Activated CD4-positive, alpha-beta T cell treated with anti-CD3 and anti-CD28 coated beads, Interleukin-2, amount 50 U/mL, for 4 hours (primary cell): ENCODE results near the gene MARCHF3.
"Not testable (repeated sequence)": the region's sequence is repeated elsewhere in the genome, so short reads cannot be mapped to it uniquely, and the experiment has no call there.

Source experiments
- DNase-seq, 2 experiments: peaks; one replicate each; pipeline ENCODE4 v3.0.0-alpha.2; 2020

Gene MARCHF3

DNA sequence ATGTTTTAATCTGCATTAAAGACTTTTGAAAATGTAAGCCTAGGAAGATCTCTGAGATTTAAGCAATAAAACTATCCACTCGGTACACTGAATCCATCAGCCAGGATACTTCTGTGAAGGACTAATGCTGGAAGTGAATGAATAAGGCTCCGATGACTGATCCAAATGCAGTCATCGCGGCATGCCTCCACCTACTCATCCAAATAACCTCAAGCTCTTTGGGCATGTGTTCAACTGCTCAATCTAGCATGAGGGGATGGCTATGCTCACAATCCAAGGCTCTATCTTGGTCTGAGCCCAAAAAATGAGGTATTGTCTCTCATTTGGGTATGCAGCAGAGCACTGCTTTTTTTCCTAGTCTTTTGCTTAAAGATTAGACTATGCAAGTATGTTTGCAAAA is 19.2 kb downstream of the MARCHF3 start:
- DNase-seq = no peak

DNA sequence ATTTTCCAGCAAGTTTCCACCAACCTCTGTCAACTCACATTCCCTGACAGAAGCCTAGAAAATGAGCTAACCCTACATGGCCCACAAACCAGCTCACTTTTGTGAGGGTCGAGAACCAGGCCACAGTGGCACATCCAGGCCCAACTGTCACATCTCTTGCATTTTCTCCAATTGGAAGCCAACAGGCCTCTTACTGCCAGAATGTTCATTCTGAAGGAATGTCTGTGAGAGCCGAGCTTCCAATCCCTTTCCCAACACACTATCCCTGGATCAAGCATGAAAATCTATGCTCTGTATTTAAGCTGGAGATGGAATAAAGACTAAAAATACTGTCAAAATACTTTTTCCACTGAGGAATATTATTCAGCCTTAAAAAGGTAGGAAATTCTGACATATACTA is 20.0 kb downstream of the MARCHF3 start:
- no peak for DNase-seq

DNA sequence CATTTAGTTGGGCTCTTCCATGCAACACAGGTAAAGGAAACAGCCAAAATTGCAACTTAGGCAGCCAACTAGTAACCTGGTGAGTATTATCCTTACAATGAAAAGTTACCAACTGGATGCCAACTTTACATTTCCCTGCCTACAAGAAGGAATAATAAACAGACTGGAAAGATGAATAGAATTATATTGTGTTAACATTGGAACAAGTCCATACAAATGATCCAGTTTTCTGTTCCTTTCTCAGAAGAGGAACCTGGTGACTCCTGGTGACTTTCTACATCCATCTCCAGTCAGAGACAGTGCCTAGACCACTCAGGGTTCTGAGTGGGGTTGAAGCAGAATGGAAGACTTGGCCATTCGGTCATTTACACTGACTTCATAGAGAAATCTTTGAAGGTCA is 20.6 kb downstream of the MARCHF3 start:
- DNase-seq = no peak

DNA sequence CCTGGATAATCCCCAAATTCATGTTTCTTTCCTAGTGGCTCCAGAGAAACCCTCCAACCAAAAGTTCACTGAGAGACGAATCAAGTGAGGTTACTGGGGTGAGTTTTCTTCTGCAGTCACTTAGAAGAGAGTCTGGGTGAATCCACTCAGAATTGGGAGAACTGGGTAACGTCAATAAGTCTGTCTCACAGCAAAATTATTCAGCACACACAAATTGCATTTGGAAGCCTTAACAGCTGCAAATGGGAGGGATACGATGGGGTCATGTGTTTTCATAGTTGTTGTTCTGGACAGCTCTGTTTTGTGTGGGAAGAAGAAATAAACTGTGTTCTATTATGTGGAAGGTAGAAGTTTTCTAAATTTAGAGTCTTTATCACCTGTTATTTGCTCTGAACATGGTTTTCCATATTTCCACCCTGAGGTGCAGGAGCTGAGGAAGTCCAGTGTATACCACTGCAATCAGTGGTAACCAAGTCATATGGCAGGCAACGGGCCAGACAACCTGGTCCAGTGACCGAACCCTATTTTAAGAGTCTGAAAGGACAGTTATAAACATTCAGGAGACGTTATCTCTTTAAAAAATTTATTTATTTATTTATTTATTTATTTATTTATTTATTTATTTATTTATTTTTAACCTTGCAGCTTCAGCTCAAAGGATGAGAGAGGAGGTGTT is 21.9 kb downstream of the MARCHF3 start:
- DNase-seq = no peak

DNA sequence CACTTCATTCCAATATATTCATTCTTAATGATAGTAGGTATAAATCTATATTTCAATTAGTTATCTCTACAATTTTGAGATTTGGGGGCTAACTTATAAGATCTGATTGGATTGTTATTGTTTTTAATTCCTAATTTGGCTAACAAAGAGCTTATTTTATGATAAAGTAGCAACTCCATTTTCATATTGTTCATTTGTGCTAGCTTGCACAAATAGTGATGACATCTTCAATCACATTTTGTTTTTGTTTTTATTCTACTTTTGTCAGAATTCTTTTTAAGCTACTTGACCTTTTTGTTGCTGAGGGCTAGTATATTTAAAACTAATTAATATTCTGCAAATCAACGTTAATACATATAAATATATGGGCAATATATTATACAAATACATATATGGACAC is 22.8 kb downstream of the MARCHF3 start:
- DNase-seq = no peak

DNA sequence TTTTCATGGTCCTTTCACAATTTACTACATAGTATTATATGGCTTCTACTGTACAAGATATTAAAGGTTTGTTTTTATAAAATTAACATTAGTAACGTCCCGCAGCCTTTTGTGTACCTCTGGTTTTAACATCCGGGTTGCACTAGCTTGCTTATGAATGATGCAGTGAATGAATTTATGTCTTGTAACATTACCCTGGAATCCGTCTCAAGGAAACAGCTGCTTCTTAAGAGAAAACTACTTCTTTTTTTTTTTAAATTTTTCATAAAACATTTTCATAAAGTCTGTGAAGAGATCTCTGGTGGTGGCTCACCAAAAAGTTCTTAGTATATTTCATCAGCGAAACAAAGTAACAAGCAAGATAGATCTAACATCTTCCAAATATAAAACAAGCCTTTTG is 23.6 kb downstream of the MARCHF3 start:
- no peak for DNase-seq

DNA sequence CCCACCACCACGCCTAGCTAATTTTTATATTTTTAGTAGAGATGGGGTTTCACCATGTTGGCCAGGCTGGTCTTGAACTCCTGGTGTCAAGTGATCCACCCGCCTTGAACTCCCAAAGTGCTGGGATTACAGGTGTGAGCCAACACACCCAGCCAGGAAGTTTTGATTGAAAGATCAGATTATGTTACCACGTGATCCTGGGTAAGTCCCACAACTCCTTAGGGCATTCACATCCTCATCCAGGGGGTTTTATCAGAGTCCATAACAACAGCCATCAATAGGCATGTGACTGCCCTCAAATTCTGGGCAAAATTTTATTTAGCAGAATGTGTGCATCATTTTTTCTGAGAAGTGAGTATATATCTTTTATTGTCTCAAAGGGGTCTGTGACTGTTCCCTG is 25.1 kb downstream of the MARCHF3 start:
- not testable (repeated sequence) for DNase-seq

DNA sequence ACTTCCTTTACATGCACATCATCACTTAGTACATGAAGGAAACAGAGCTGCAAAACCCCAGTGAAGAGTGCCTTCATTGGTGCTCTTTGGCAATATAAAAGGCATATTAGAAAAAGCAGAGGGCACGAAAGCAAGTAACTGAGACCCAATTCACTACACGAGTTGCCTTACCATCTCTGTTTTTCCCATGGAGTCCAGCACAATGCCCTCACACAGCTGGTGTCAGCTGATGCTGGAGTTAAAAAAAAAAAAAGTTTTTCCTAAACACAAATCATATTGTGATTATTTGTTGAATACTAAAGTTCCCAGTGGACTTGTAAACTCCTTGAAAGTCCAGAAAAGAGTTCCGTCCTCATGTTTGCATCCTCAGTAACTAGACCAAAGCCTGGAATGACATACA is 25.6 kb downstream of the MARCHF3 start:
- no peak for DNase-seq

DNA sequence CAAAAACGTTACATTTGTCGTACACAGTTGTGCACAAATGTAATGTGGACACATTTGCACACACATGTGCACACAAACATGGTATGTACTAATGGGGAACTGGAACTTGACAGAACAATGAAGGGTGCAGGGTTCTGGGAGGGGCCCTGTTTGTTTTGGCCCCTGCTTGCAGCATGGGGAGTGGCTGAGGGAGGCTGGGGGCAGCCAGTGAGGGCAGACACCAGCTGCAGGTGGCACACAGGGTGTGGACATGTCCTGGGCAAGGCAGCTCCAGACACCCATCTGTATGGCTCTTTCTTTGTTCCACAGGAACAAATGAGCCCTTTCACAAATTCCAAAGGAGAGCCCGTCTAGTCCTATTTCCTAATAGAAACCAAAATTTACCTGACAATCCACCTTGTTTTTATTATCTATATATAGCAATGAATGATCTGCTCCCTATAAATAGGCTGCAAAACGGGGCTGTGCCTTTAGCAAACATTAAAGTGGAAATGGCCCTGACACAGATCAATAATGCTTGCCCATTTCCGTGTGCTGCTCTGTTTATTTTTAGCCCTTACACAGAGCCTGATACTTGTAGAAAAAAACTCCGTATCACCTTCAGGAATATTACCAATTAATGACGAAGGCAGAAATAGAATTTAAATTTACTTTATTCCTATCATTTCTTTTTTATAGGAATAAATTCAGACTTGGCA is 26.4 kb downstream of the MARCHF3 start:
- no peak for DNase-seq

DNA sequence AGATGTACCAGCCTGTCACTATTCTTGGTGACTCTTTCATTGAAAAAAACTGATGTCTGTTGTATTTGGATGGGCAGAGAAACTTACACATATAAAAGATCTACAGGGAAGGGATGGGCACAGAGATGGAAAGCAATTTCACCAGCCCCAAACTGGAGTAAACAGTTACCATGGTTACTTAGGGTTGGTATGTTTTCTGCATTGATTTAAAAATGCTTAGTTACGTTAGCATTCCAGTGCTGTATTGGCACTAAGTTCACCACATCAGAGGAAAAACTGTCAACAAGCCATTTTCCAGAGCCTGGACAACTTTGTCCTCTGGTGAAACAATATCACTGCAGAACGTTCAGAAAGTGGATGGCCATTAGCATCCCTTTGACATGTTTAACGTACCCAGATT is 28.0 kb downstream of the MARCHF3 start:
- DNase-seq = no peak

DNA sequence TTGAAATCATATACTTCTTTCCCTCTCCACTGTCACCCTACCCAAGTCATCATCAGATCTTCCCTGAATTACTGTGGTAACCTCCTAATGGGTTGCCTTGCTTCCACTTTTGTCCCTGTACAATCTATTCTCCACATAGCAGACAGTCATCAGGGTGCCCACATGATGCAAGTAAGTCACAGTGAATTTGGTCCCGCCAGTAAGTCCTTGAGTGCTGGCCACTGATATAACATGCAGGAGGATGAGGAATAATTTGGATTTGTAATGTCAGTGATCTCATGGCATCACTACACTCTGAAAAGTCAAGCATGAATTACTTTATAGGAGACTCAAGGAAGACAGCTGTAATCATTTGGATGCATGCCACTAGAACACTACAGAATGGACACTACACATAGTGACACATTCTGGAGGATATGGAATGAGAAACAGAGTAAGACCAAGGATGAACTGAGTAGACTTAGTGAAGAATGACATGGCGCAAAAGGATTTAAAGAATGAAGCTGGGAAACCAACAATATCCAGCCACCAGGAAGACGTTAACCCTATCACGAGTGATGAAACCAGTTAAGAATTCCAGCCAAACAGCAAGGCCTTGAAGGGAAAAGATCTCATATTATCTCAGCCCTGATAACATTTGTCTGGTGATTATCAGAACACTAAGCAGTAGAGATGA is 28.6 kb downstream of the MARCHF3 start:
- DNase-seq = no peak

DNA sequence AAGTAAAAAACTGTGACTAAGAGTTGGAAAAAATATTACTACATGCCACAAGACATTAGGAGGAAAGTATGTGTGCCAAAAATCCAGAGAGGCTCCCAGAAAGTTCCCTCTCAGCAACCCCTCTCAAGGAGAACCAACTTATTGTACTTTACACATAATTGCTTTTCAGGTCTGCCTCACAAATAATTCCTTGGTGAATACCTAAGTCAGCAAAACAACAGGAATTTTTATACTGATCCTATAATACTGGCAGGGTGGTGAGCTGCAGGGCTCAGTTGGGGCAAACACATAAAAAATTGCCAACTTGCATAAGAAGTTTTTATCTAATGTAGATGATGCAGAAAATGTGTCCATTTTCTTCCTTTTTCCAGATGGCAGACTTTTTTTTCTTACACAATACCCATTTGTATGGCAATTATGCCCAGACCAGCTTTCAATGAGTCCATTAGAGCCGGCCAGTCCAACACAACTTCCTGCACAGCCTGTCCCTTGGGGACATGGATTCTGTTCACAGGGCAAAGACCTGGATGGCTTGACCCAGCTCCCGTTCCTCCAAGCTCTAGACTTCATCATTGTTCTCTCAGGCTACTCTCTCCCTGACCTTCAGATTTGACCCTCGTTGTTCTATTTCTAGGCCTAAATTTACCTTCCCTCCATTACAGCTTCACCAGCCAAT is 31.3 kb downstream of the MARCHF3 start:
- DNase-seq = no peak

DNA sequence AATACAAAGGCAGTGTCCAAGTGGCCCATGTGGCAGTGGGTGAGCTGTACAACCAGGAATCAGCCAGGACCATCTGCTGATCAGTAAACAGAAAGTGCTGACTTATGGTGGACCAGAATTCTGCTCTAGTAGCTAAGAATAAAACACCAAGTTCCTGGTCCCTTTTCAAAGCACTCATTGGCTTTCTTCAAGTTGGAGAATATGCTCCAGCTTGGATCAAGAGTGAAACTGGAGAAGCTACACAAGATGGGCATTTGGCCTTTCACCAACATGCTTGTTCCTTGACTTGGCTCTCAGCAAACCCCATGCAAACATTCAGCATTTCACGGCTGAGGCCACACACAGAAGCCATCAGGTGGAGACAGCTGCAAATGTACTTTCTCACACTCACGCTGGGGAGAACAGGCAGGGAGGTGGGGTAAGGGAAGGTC is 32.1 kb downstream of the MARCHF3 start:
- no peak for DNase-seq

DNA sequence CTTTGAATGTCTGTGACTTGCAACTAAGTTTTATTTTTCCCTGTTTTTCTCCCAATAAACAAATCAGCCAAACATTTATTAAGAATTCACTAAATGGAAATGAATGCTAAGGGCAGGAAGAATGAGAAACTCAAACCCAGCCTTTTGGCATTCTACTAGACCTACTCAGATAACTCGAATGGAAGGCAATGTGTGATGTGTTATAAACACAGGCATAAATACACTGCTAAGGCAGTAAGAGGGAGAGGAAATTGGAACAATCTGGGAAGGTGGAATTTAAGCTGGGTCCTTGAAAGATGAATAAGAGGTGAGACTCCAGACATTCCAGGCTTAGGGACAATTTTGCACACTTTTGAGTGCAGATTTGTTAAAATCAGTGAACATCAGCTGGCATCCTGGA is 34.7 kb downstream of the MARCHF3 start:
- no peak for DNase-seq

DNA sequence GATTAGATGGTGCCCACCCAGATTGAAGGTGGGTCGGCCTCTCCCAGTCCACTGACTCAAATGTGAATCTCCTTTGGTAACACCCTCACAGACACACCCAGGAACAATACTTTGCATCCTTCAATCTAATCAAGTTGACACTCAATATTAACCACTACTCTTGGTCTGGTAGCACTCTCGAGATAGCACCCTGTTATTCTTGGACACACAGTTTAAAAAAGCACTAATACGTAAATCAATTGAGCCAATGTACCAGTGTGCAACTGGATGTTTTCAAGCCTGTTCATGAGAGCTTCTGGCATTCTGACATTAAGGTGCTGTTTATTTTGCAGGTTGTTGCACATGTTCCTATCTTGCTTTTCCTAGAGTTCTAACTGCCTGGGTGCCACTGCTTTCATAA is 35.3 kb downstream of the MARCHF3 start:
- no peak for DNase-seq

DNA sequence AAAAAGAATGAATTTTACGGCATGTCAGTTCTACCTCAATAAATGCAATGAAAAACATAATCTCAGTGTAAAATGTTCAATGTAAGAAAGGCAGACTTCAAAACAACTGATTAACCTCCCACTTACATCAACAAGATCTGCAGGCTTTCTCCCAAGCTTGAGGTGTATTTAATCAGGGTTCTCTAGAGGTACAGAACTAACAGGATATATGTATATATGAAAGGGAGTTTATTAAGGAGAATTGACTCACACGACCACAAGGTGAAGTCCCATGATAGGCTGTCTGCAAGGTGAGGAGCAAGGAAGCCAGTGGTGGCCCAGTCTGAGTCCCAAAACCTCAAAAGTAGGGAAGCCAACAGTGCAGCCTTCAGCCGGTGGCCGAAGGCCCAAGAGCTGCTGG is 35.9 kb downstream of the MARCHF3 start:
- no peak for DNase-seq

DNA sequence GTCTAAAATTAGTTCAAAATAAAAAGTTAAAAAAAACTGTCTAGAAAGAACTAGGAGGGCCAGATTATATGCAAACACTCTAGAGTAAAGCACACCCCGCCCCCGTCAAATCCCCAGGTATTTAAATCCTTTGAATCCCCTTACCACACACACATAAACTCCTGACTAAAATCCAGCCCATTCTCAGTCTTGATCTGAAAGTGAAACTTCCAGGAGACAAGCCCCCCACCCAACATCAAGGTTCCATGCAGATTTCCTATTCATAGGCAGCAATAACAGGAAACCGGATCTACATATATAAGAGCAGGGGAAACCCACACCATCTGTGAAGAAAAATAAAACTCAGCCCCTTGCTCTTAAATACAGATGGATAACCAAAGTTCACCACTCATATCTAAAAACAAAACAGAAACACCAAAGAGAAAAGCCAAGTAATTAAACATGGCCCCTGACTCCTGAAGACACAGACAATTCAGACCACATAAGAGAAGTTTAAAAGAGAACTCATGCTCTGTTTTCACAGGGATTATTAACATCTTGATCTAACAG is 42.3 kb downstream of the MARCHF3 start:
- DNase-seq = no peak

DNA sequence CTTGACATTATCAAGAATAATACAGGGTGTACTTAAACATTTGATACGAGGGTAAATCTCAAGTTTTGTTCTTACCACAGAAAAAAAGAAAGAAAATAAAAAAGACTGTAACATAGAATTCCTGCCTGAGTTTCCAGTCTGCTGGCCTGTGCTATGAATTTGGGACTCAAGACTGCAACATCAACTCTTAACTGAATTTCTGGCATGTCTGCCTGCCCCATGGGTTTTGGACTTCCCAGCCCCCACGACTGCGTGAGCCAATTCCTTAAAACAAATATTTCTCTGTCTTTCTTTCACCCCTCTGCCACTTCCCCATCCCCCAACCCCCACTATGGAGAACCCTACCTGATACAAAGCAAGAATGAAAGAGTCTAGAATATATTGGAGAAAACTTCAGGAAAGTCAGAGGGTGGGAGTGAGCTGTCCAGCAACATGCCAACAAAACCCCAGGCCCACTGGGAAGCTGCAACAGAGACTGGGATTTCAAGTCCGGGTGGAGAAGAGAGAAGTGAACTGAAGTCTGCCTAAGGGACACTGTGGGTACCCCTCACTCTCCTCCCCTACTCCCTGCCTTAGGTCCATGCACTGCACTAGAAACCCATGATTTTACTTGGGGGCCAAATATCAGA is 43.0 kb downstream of the MARCHF3 start:
- DNase-seq = no peak

DNA sequence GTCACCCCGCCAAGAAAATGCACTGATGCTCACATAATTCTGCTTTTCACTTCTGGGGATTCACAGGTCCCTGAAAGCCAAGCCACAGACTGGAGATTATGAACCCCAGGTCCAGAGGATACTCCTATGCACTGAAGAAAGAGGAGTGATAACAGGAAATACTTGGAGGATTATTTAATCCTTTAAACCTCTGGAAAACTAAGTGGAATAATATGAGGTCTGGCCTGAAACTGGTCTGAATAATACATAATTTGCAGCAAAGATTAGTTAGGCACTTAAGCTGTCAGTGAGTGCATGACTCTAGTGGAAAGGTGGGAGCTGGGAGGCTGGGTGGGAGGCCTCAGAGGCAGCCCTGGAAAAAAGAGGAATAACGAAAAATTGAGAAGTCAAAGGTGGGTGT is 45.7 kb downstream of the MARCHF3 start:
- no peak for DNase-seq

DNA sequence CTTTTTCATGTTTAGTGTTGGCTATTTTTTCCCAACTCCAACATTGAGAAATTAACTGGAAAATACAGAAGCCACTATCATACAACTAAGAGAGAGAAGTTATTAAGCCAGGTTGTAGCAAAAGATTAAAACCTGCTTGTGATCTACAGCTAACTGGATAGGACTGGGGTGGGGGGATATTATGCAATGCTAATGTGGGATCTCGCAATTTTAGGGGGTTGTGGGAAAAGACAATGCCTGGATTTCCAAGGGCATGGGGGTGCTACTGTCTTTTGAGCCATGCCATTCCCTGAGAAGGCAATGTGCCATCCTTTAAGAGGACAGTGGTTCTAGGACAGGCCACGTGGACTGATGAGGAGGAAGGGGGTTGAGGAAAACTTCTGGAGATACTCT is 46.5 kb downstream of the MARCHF3 start:
- no peak for DNase-seq

DNA sequence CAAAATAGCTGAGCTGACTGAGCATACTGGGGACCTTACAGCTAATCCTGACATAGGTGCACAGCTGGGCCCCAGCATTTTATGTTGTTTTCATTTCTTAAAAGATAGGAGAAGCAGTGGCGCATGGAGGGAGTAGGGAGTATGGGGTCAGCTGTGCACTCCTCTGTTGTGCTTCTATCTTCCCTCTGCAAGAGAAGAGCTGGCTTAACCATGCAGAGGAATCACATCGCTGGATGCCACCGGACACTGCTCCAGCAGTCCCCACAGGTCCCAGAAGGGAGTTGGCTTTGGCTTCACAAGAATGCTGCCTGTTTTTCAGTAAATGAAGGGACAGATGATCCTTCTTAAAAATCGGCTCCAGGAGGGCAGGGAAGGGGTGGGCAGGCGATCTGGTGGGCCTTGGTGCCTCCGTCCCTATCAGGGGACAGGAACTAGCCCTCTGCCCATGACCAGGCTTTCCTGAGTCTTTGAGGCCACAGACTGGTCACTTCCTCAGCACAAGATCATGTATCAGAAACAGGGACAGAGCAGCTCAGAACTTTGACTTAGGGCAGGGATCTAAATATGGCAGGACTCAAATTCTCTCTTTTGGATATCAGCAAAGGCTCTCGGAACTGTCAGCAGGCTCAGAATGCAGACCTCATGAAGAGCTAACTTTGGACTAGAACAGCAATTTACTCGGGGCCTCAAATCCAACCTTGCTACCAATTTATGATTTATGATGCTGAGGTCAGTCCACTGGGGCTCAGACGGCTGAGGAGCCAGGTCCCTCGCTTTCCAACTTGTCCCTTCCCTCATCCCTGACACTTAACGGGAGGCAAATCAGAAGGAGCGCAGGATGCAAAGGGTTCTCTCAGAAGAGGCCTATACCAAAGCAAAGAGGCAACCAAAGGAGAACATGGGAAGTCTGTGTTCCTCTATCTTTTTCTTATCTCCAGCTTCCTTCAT is 47.2 kb downstream of the MARCHF3 start:
- DNase-seq = no peak

DNA sequence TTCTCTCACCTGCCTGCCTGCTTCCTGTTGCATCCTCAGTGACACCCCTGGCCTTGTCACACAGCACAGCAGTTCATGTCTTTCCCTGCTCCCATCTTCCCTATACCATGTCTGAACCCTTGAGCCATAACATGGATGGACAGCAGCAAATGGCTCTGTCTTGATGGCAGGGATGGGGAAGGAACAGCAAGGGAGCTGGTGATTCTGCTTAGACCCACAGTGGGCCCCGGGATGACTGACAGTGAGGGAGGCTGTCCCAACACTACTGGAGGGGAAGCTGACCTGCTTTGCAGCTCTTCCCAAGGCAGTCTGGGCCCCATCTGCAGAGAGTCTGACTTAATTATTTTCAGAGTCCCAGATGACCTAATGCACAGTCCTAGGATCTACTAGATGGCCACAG is 48.2 kb downstream of the MARCHF3 start:
- no peak for DNase-seq
